K562 (cell line): ENCODE measurements around the gene IARS1. TPM values are rescaled to one million over a fixed set of nuclear protein-coding genes. Genes with fewer than 3 reads are reported as not detected.
A peak's percentile ranks its signal among the peaks of the same experiment; 100 is the strongest.

Source experiments
- CEBPZ ChIP-seq: fragments of 150-350 bp; IDR thresholded peaks from 2 replicates; pipeline ENCODE4 v1.6.1; 2014; ENCODE audit warnings: low read depth, mild to moderate bottlenecking, low read length, borderline replicate concordance
- KDM4B ChIP-seq, 2 experiments: fragments of 450-650 bp in 1 of 2; sonication (generic) in 1 of 2; IDR thresholded peaks; 2 replicates each; pipeline ENCODE4 v1.6.1; 2016 to 2017; ENCODE audit warnings: borderline replicate concordance in 2 of 2, antibody characterized with exemption in 1 of 2, low read depth in 1 of 2, mild to moderate bottlenecking in 1 of 2
- KLF13 ChIP-seq: fragments of 450-650 bp; IDR thresholded peaks from 2 replicates; pipeline ENCODE4 v1.6.1; 2016; ENCODE audit warnings: missing genetic modification characterization, low read depth, mild to moderate bottlenecking, missing compliant biosample characterization, moderate library complexity, borderline replicate concordance
- POLR2B ChIP-seq: fragments of 450-650 bp; IDR thresholded peaks from 2 replicates; pipeline ENCODE4 v1.6.1; 2018; ENCODE audit warnings: low read depth; ENCODE audit not compliant: partially characterized antibody
- RAD21 ChIP-seq, 2 experiments: fragments of 250-450 bp in 1 of 2; fragments of 450-650 bp in 1 of 2; sonication (Bioruptor Pico) in 1 of 2; formaldehyde crosslinking in 1 of 2; IDR thresholded peaks in 1 of 2; conservative IDR thresholded peaks in 1 of 2; 2 replicates each; pipeline versions ENCODE4 v1.4.0 to v1.8.0; 2020 to 2022; ENCODE audit warnings: mild to moderate bottlenecking in 2 of 2, moderate library complexity in 1 of 2
- SFPQ ChIP-seq: fragments of 200-400 bp; formaldehyde crosslinking; IDR thresholded peaks from 2 replicates; pipeline ENCODE4 v1.6.1; 2017; ENCODE audit warnings: mild to moderate bottlenecking, low read depth, low read length, moderate library complexity
- SREBF1 ChIP-seq: fragments of 150-350 bp; IDR thresholded peaks from 2 replicates; pipeline ENCODE4 v1.6.1; 2014; ENCODE audit warnings: antibody characterized with exemption, low read depth, low read length, borderline replicate concordance
- TBP ChIP-seq: optimal IDR thresholded peaks from 2 replicates; pipeline ENCODE3; 2011; ENCODE audit warnings: low read depth, low read length, improper control_type of control experiment
- ZFX ChIP-seq: sonication (generic); formaldehyde crosslinking; IDR thresholded peaks from 2 replicates; pipeline ENCODE4 v1.8.0; 2022; ENCODE audit warnings: mild to moderate bottlenecking, missing genetic modification reagents, moderate library complexity
- ZHX1 ChIP-seq: fragments of 150-350 bp; conservative IDR thresholded peaks from 2 replicates; pipeline ENCODE4 v1.6.1; 2014; ENCODE audit warnings: low read length
- ZNF274 ChIP-seq: IDR thresholded peaks from 2 replicates; pipeline ENCODE4 v1.6.1; 2011; ENCODE audit warnings: low read depth, mild to moderate bottlenecking, low read length, moderate library complexity, borderline replicate concordance
- ZNF561 ChIP-seq: fragments of 450-650 bp; formaldehyde crosslinking; conservative IDR thresholded peaks from 2 replicates; pipeline ENCODE4 v1.4.0; 2020; ENCODE audit warnings: mild to moderate bottlenecking, moderate library complexity
- polyA plus RNA-seq, 8 experiments: library from polyadenylated mRNA; depleted of rRNA in 4 of 8; stranded (reverse) in 5 of 8; unstranded in 3 of 8; fragments of >200 nt; fragmentation: Nextera tagmentation in 2 of 8; fragmentation: Illumina TruSeq in 1 of 8; extraction: Ambion mirVana in 2 of 8; extraction: Trizol in 1 of 8; gene quantifications; 2 replicates each; pipeline versions ENCODE4 v1.2.1 to v1.2.3, GENCODE V29; 2011 to 2014; ENCODE audit warnings: inconsistent platforms in 1 of 8, missing spikeins in 1 of 8
- total RNA-seq, 7 experiments: library from RNA; depleted of rRNA in 6 of 7; stranded (reverse); fragments of >200 nt in 6 of 7; fragmentation: Illumina TruSeq in 2 of 7; extraction: Trizol in 2 of 7; gene quantifications; 2 replicates each; pipeline versions ENCODE4 v1.2.1 to v1.2.3, GENCODE V29; 2011 to 2021; ENCODE audit warnings: low replicate concordance in 1 of 7
- TF ChIP-seq, protein P1 (sequence below): fragments of 250-450 bp; sonication (Bioruptor Pico); IDR thresholded peaks from 2 replicates; pipeline ENCODE4 v1.4.0; 2020; ENCODE audit warnings: mild to moderate bottlenecking, moderate library complexity

The IARS1 gene
- total and polyA plus RNA-seq, 9 of the 15 experiments (the other 6 are each of a cell fraction or from before 2014, with no cell fraction given) = 119 to 371 (median 234) TPM

- TF ChIP-seq TBP (no peak), CEBPZ (no peak), ZHX1 (no peak), SFPQ (no peak), ZNF561 (CRISPR knock-in tag) (no peak), ZFX (CRISPR knock-in tag) (peak; percentile 81), ZNF274 (no peak), KDM4B (IDR thresholded peaks at IDR 0.05; ENCODE audit: borderline replicate concordance in 2 of 2, low read depth in 1 of 2) (peak in 1 of 2 experiments; percentile 67; a peak in 1 of 4 replicates), SREBF1 (no peak), RAD21 (CRISPR knock-in tag; conservative IDR thresholded peaks at IDR 0.05 in 1 of 2, IDR thresholded peaks at IDR 0.05 in 1 of 2) (peak in 1 of 2 experiments; percentile 25; a peak in 2 of 4 replicates), KLF13 (peak; percentile 86), POLR2B (peak; percentile 87)
- TF ChIP-seq, protein P1, sequence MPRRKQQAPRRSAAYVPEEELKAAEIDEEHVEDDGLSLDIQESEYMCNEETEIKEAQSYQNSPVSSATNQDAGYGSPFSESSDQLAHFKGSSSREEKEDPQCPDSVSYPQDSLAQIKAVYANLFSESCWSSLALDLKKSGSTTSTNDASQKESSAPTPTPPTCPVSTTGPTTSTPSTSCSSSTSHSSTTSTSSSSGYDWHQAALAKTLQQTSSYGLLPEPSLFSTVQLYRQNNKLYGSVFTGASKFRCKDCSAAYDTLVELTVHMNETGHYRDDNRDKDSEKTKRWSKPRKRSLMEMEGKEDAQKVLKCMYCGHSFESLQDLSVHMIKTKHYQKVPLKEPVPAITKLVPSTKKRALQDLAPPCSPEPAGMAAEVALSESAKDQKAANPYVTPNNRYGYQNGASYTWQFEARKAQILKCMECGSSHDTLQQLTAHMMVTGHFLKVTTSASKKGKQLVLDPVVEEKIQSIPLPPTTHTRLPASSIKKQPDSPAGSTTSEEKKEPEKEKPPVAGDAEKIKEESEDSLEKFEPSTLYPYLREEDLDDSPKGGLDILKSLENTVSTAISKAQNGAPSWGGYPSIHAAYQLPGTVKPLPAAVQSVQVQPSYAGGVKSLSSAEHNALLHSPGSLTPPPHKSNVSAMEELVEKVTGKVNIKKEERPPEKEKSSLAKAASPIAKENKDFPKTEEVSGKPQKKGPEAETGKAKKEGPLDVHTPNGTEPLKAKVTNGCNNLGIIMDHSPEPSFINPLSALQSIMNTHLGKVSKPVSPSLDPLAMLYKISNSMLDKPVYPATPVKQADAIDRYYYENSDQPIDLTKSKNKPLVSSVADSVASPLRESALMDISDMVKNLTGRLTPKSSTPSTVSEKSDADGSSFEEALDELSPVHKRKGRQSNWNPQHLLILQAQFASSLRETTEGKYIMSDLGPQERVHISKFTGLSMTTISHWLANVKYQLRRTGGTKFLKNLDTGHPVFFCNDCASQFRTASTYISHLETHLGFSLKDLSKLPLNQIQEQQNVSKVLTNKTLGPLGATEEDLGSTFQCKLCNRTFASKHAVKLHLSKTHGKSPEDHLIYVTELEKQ (CRISPR knock-in tag) = no peak
Measured at GRCh38 chr9:92293452-92294296, at the start of gene IARS1 (continued).
